GM21576 (cell line): ENCODE data around the gene C4orf50.

Experiments
- ATAC-seq: cut with Tn5 transposase; IDR thresholded peaks from one replicate; pipeline ENCODE4 v1.9.1; 2021; ENCODE audit warnings: mild to moderate bottlenecking, moderate library complexity; ENCODE audit not compliant: unreplicated experiment

The C4orf50 gene

GRCh38 chr4:6018331-6018730 is at the start of gene C4orf50:
Gene C4orf50, minus strand, starts transcription at chr4:6018431.
- no peak for ATAC-seq

- ATAC-seq, result no peak
Observed at GRCh38 chr4:6065934-6066590, 47.8 kb upstream of the C4orf50 start.

- ATAC-seq, result no peak
Observed at GRCh38 chr4:6065166-6065565, 46.9 kb upstream of the C4orf50 start.

- no peak for ATAC-seq
Observed at GRCh38 chr4:6064383-6064782, 46.2 kb upstream of the C4orf50 start.

- no peak for ATAC-seq
Observed at GRCh38 chr4:6063684-6064083, 45.5 kb upstream of the C4orf50 start.

GRCh38 chr4:6062133-6062532 is 43.9 kb upstream of the C4orf50 start:
- ATAC-seq, result no peak

GRCh38 chr4:6059375-6059805 is 41.2 kb upstream of the C4orf50 start:
- ATAC-seq, result no peak

- no peak for ATAC-seq
Observed at GRCh38 chr4:6058531-6059374, 40.5 kb upstream of the C4orf50 start.

GRCh38 chr4:6056976-6057766 is 38.9 kb upstream of the C4orf50 start:
- ATAC-seq, result no peak

GRCh38 chr4:6055436-6055835 is 37.2 kb upstream of the C4orf50 start:
- no peak for ATAC-seq

GRCh38 chr4:6055030-6055429 is 36.8 kb upstream of the C4orf50 start:
- no peak for ATAC-seq

- no peak for ATAC-seq
Observed at GRCh38 chr4:6054162-6054922, 36.1 kb upstream of the C4orf50 start.

GRCh38 chr4:6052679-6053078 is 34.4 kb upstream of the C4orf50 start:
- ATAC-seq, result no peak

- ATAC-seq, result no peak
Observed at GRCh38 chr4:6050551-6050950, 32.3 kb upstream of the C4orf50 start.

- no peak for ATAC-seq
Observed at GRCh38 chr4:6049985-6050384, 31.8 kb upstream of the C4orf50 start.

GRCh38 chr4:6049278-6049677 is 31.0 kb upstream of the C4orf50 start:
- no peak for ATAC-seq

GRCh38 chr4:6048537-6048936 is 30.3 kb upstream of the C4orf50 start:
- ATAC-seq, result no peak

GRCh38 chr4:6047130-6047673 is 29.0 kb upstream of the C4orf50 start:
- no peak for ATAC-seq

GRCh38 chr4:6046526-6047129 is 28.4 kb upstream of the C4orf50 start:
- ATAC-seq, result no peak

- no peak for ATAC-seq
Observed at GRCh38 chr4:6044805-6045204, 26.6 kb upstream of the C4orf50 start.
